Ascending aorta (tissue), 2 donors: Measurements from ENCODE around the gene SGSH. TPM values are rescaled to one million over a fixed set of nuclear protein-coding genes. Genes with fewer than 3 reads are reported as not detected.

Source experiments
- DNase-seq, 2 donors: peaks; one replicate each; pipeline ENCODE4 v3.0.0-alpha.2; 2019; ENCODE audit warnings: low spot score in 2 of 2
- H3K27ac ChIP-seq, 2 donors: fragments of 200-600 bp; sonication (generic); one replicate each; pipeline ENCODE4 v1.5.1; 2016 to 2017; ENCODE audit warnings: mild to moderate bottlenecking in 1 of 2
- H3K27me3 ChIP-seq: fragments of 200-600 bp; sonication (generic); one replicate; pipeline ENCODE4 v1.5.1; 2017
- H3K36me3 ChIP-seq, 2 donors: fragments of 200-600 bp; sonication (generic); one replicate each; pipeline ENCODE4 v1.5.1; 2016
- H3K4me1 ChIP-seq, 2 donors: fragments of 200-600 bp; sonication (generic); one replicate each; pipeline ENCODE4 v1.5.1; 2016 to 2017; ENCODE audit warnings: mild to moderate bottlenecking in 1 of 2
- H3K4me3 ChIP-seq, 2 donors: fragments of 200-600 bp; sonication (generic); one replicate each; pipeline ENCODE4 v1.5.1; 2016 to 2017; ENCODE audit warnings: mild to moderate bottlenecking in 1 of 2
- H3K9me3 ChIP-seq, 2 donors: fragments of 200-600 bp; sonication (generic); one replicate each; pipeline ENCODE4 v1.5.1; 2016
- CTCF ChIP-seq, 3 experiments: fragments of 200-600 bp in 2 of 3; fragments of 450-650 bp in 1 of 3; sonication (generic) in 2 of 3; IDR thresholded peaks; one replicate each; pipeline ENCODE4 v1.5.1; 2016 to 2019; ENCODE audit warnings: antibody characterized with exemption in 3 of 3, mild to moderate bottlenecking in 1 of 3, moderate library complexity in 1 of 3
- intact Hi-C: fragments of 100-400 bp; cut with DNase I; formaldehyde crosslinking; loops from one replicate; pipeline ENCODE4 v1.15.1; 2023
- total RNA-seq: library from RNA; depleted of rRNA; stranded (reverse); fragments of >200 nt; gene quantifications from one replicate; pipeline ENCODE4 v1.1.0, GENCODE V29; 2016

SGSH gene
- total RNA-seq, 1 donor from 2014 or later, result 50.9 TPM

DNA sequence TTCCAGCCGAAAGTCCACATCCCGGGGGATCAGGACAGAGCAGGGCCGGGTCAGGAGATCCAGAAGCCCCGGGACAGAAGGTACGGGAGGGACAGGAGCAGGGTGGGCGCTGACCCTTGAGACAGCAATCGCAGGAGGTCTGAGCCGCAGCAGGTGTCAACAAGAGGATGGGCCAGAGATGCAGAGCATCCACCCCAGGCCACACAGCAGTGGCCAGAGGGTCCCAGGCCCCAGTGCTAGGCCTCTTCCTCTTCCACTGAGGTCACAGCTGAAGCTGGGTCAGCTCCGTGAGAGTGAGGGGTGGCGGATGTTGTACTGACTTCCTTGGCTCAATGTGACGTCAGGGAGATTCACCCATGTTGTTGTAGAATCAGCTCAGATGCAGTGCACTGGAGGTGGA lies 31.8 kb upstream of the SGSH start:
- no peak overlapping the region for H3K27ac ChIP-seq
- no peaks in the 10 kb centered on the region for H3K27me3 ChIP-seq
- no peak overlapping the region for H3K4me3 ChIP-seq
- no peaks in the 10 kb centered on the region for H3K9me3 ChIP-seq
- H3K36me3 ChIP-seq, result peaks cover 31 to 43% of the 10 kb centered on the region in 2 donors
- intact Hi-C loops, result no loop called here
- TF ChIP-seq CTCF (IDR thresholded peaks at IDR 0.05), result no peak
- DNase-seq, result no peak
- H3K4me1 ChIP-seq, result peaks cover 0 to 14% of the 10 kb centered on the region in 2 donors

GRCh38 chr17:80248894-80249710 lies 29.0 kb upstream of the SGSH start:
- TF ChIP-seq CTCF (IDR thresholded peaks at IDR 0.05), result no peak
- H3K4me1 ChIP-seq, result no peaks in the 10 kb centered on the region
- H3K9me3 ChIP-seq, result no peaks in the 10 kb centered on the region
- intact Hi-C loops, result no loop called here
- no peak for DNase-seq
- no peaks in the 10 kb centered on the region for H3K27me3 ChIP-seq
- no peak overlapping the region for H3K4me3 ChIP-seq
- peaks cover 50 to 66% of the 10 kb centered on the region in 2 donors for H3K36me3 ChIP-seq
- H3K27ac ChIP-seq, result no peak overlapping the region

DNA sequence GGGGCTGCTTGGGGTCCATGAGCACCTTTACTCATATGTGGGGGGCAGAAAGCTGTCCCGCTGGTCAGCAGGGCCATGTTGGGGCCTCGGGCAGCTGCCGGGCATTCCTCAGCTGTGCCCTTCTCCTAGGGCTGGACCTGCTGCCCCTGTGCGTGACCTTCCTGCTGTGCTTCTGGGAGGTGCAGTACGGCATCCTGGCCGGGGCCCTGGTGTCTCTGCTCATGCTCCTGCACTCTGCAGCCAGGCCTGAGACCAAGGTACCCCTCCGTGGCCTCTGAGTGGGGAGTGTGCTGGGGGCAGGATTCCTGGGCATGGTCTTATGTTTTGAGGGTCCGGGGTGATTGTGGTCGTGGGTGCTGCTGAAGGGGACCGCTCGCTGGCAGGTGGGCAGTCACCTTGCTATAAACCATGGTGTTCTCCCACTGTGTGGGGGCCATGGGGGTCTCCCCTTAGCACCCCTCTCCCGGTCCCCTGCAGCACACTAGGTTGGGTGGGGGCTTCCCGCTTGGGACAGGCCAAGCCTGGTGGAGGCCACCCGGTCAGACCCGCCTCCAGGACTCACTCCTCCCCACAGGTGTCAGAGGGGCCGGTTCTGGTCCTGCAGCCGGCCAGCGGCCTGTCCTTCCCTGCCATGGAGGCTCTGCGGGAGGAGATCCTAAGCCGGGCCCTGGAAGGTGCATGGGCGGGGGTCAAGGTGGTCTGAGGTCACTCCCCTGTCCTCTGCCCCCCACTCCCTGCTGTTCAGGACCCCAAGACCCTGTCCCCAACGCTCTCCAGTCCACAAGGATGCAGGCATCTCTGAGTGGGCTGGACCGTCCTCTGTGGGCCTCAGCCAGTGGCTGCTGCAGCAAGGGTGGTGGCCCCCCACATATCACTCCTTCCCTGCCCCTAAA lies 28.1 kb upstream of the SGSH start:
- Histone ChIP-seq H3K36me3 (peaks cover 56 to 72% of the 10 kb centered on the region in 2 donors), H3K27ac (no peak overlapping the region), H3K4me1 (no peaks in the 10 kb centered on the region), H3K4me3 (no peak overlapping the region), H3K27me3 (no peaks in the 10 kb centered on the region), H3K9me3 (no peaks in the 10 kb centered on the region)
- no peak for DNase-seq
- intact Hi-C loops, result no loop called here
- TF ChIP-seq CTCF (IDR thresholded peaks at IDR 0.05), result no peak

DNA sequence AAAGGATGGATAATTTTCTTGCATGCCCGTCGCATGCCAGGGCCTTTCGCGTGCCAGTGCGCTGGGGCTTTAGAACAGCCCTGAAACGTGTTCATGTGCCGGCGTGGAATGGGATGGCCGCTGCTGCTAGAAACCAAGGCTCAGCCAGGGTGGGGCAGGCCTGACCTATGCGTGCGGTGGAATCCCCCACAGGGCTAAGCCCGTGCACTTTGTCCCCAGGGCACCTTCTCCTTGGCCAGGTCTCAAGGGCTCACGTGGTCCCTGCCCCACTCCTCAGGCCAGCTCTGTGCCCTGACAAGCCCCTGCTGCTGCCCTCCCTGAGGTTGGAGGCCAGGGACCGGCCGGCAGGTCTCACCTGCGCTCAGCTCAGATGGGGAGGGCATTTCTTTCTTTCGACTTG lies 27.4 kb upstream of the SGSH start:
- Histone ChIP-seq H3K9me3 (no peaks in the 10 kb centered on the region), H3K4me1 (no peaks in the 10 kb centered on the region), H3K4me3 (no peak overlapping the region), H3K36me3 (peaks cover 53 to 71% of the 10 kb centered on the region in 2 donors), H3K27ac (no peak overlapping the region), H3K27me3 (no peaks in the 10 kb centered on the region)
- intact Hi-C loops, result no loop called here
- DNase-seq, result no peak
- no peak for TF ChIP-seq CTCF (IDR thresholded peaks at IDR 0.05)

DNA sequence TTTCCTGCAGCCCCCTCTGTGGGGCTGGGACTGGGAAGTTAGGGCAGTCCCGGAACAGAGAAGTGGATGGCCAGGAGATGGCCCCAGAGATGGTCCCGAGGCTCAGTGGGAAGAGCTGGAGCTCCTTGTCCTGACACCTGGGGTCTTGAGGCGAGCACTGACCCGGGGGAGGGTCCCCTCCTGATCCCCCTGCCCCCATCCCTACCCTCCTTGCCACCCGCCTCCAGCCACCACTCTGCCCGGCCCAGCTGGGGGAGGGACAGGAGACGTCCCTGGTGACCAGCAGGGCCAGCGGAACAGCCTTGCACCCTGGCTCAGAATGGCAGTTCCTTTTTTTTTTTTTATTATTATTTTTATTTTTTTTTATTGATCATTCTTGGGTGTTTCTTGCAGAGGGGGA lies 26.6 kb upstream of the SGSH start:
- DNase-seq, result no peak
- Histone ChIP-seq H3K4me3 (no peak overlapping the region), H3K27me3 (no peaks in the 10 kb centered on the region), H3K4me1 (no peaks in the 10 kb centered on the region), H3K9me3 (no peaks in the 10 kb centered on the region), H3K36me3 (peaks cover 60 to 73% of the 10 kb centered on the region in 2 donors), H3K27ac (no peak overlapping the region)
- no peak for TF ChIP-seq CTCF (IDR thresholded peaks at IDR 0.05)
- intact Hi-C loops, result no loop called here
